GM12878 (cell line): Measurements from ENCODE around the gene SNX32. TPM values are rescaled to one million over a fixed set of nuclear protein-coding genes. Genes with fewer than 3 reads are reported as not detected.

Source experiments
- ATAC-seq: fragments of 200-7000 bp; cut with Tn5 transposase; 3 replicates; pipeline ENCODE4 v1.9.1; 2020; ENCODE audit warnings: mild to moderate bottlenecking, moderate library complexity
- BruUV-seq: library from RNA; stranded (reverse); fragments of 400-500 nt; replicated peaks from 2 replicates; lab custom pipeline; 2021; lab: Mats Ljungman, UMichigan
- CTCF ChIA-PET: fragments of 300-600 bp; sonication (Branson Sonifier 250); formaldehyde crosslinking; extraction: SDS; loops from one replicate; lab custom pipeline; 2021; ENCODE audit warnings: inconsistent platforms; lab: Yijun Ruan, JAX
- POLR2A ChIA-PET: fragments of 350-600 bp; formaldehyde crosslinking; extraction: SDS; loops from one replicate; lab custom pipeline; 2021; ENCODE audit warnings: inconsistent platforms; lab: Charles Lee
- RAD21 ChIA-PET: fragments of 300-600 bp; sonication (Branson Sonifier 250); formaldehyde crosslinking; loops from one replicate; lab custom pipeline; 2023; ENCODE audit warnings: antibody characterized with exemption; ENCODE audit not compliant: unreplicated experiment; lab: Charles Lee
- SMC1A ChIA-PET: fragments of 300-600 bp; sonication (Branson Sonifier 250); formaldehyde crosslinking; loops from one replicate; lab custom pipeline; 2023; ENCODE audit not compliant: unreplicated experiment, uncharacterized antibody; lab: Charles Lee
- DNase-seq: peaks from one replicate; pipeline ENCODE4 v3.0.0-alpha.2; 2011; ENCODE audit warnings: low read depth, low spot score
- FAIRE-seq: peaks from 3 replicates; lab custom pipeline; 2011; peaks lifted over from hg19 to GRCh38; lab: Jason Lieb, UNC
- H2AFZ ChIP-seq: 2 replicates; pipeline ENCODE4 v1.6.0; 2011; ENCODE audit warnings: low read depth, low read length, control low read depth; ENCODE audit not compliant: control insufficient read depth
- H3K27ac ChIP-seq: 2 replicates; pipeline ENCODE4 v1.5.1; 2011; ENCODE audit warnings: control low read depth; ENCODE audit not compliant: control insufficient read depth, insufficient read depth
- H3K27me3 ChIP-seq, 2 experiments: replicated peaks in 1 of 2; 2 replicates each; pipeline versions ENCODE4 v1.6.0 to v1.6.1; 2011; ENCODE audit warnings: low read length in 1 of 2; ENCODE audit not compliant: control insufficient read depth in 2 of 2, insufficient read depth in 2 of 2
- H3K36me3 ChIP-seq, 2 experiments: 2 replicates each; pipeline ENCODE4 v1.5.1; 2011; ENCODE audit warnings: low read length in 1 of 2; ENCODE audit not compliant: control insufficient read depth in 2 of 2, insufficient read depth in 2 of 2
- H3K4me1 ChIP-seq: 2 replicates; pipeline ENCODE4 v1.6.1; 2011; ENCODE audit warnings: mild to moderate bottlenecking, low read length, moderate library complexity, mixed read lengths; ENCODE audit not compliant: control insufficient read depth, insufficient read depth
- H3K4me2 ChIP-seq: 2 replicates; pipeline ENCODE4 v1.6.0; 2011; ENCODE audit warnings: control low read depth; ENCODE audit not compliant: control insufficient read depth, insufficient read depth
- H3K4me3 ChIP-seq: fragments of 200-600 bp; sonication (generic); 2 replicates; pipeline ENCODE4 v1.5.1; 2016
- H3K79me2 ChIP-seq: 2 replicates; pipeline ENCODE4 v1.6.0; 2011; ENCODE audit warnings: low read length; ENCODE audit not compliant: control insufficient read depth, insufficient read depth
- H3K9ac ChIP-seq: 2 replicates; pipeline ENCODE4 v1.8.0; 2011; ENCODE audit warnings: low read length, control low read depth, mixed read lengths; ENCODE audit not compliant: control insufficient read depth, insufficient read depth
- H3K9me3 ChIP-seq: replicated peaks from 3 replicates; pipeline ENCODE4 v1.5.1; 2011; ENCODE audit warnings: mild to moderate bottlenecking, low read length; ENCODE audit not compliant: control insufficient read depth, insufficient read depth
- H4K20me1 ChIP-seq: 2 replicates; pipeline ENCODE4 v1.6.0; 2011; ENCODE audit not compliant: control insufficient read depth, insufficient read depth
- CHD1 ChIP-seq: IDR thresholded peaks from 2 replicates; pipeline ENCODE4 v1.6.1; 2012; ENCODE audit warnings: low read depth, low read length, improper control_type of control experiment
- DPF2 ChIP-seq: fragments of 450-650 bp; IDR thresholded peaks from 2 replicates; pipeline ENCODE4 v1.6.1; 2017; ENCODE audit warnings: mild to moderate bottlenecking
- EED ChIP-seq: sonication (generic); IDR thresholded peaks from 2 replicates; pipeline ENCODE4 v1.6.1; 2016; ENCODE audit warnings: antibody characterized with exemption, low read depth
- GATAD2B ChIP-seq: fragments of 450-650 bp; conservative IDR thresholded peaks from 2 replicates; pipeline ENCODE4 v1.6.1; 2017; ENCODE audit warnings: low read depth, mild to moderate bottlenecking, moderate library complexity
- IKZF1 ChIP-seq: fragments of 450-650 bp; conservative IDR thresholded peaks from 2 replicates; pipeline ENCODE4 v1.6.1; 2017; ENCODE audit warnings: antibody characterized with exemption, mild to moderate bottlenecking
- MAX ChIP-seq: IDR thresholded peaks from 2 replicates; pipeline ENCODE4 v1.6.1; 2012; ENCODE audit warnings: low read depth, low read length, improper control_type of control experiment
- NFIC ChIP-seq: IDR thresholded peaks from 2 replicates; pipeline ENCODE4 v1.6.1; 2012; ENCODE audit warnings: low read depth, mild to moderate bottlenecking, inconsistent platforms, low read length, moderate library complexity
- NR2F1 ChIP-seq: fragments of 450-650 bp; conservative IDR thresholded peaks from 2 replicates; pipeline ENCODE4 v1.6.1; 2017; ENCODE audit warnings: mild to moderate bottlenecking
- PAX5 ChIP-seq: IDR thresholded peaks from 2 replicates; pipeline ENCODE4 v1.6.1; 2011; ENCODE audit warnings: low read depth, low read length, borderline replicate concordance
- RB1 ChIP-seq: fragments of 450-650 bp; formaldehyde crosslinking; IDR thresholded peaks from 2 replicates; pipeline ENCODE4 v1.6.1; 2017; ENCODE audit warnings: mild to moderate bottlenecking, borderline replicate concordance
- SIN3A ChIP-seq: IDR thresholded peaks from 2 replicates; pipeline ENCODE4 v1.6.1; 2012; ENCODE audit warnings: low read depth, low read length, improper control_type of control experiment
- SMAD1 ChIP-seq: fragments of 450-650 bp; IDR thresholded peaks from 2 replicates; pipeline ENCODE4 v1.6.1; 2018; ENCODE audit warnings: mild to moderate bottlenecking, low read depth; ENCODE audit not compliant: partially characterized antibody
- SMAD5 ChIP-seq: IDR thresholded peaks from 2 replicates; pipeline ENCODE4 v1.6.1; 2016; ENCODE audit warnings: antibody characterized with exemption, low read depth
- SP1 ChIP-seq: IDR thresholded peaks from one replicate; pipeline ENCODE4 v1.6.1; 2011; ENCODE audit warnings: low read depth, low read length
- TARDBP ChIP-seq: IDR thresholded peaks from 2 replicates; pipeline ENCODE4 v1.6.1; 2016; ENCODE audit warnings: borderline replicate concordance
- WGBS: methylation state at CpG from one replicate; pipeline ENCODE4 v1.1.6; 2016; ENCODE audit warnings: low lambda C conversion rate; ENCODE audit not compliant: insufficient replicate concordance, insufficient coverage; ENCODE audit errors: missing lambda C conversion rate; 5-methylcytosine and 5-hydroxymethylcytosine counted together
- in situ Hi-C: fragments of 300-500 bp; cut with MboI; formaldehyde crosslinking; loops from 9 replicates; pipeline ENCODE4 v1.14.3; 2018; ENCODE audit warnings: mixed read lengths
- intact Hi-C: fragments of 100-400 bp; cut with micrococcal nuclease; formaldehyde crosslinking; loops from one replicate; pipeline ENCODE4 v1.14.2; 2022; ENCODE audit not compliant: unreplicated experiment
- polyA plus RNA-seq, 11 experiments: library from polyadenylated mRNA; depleted of rRNA in 4 of 11; unstranded in 6 of 11; stranded (reverse) in 5 of 11; fragments of >200 nt; fragmentation: Nextera tagmentation in 4 of 11; fragmentation: Illumina TruSeq in 1 of 11; extraction: Ambion mirVana in 4 of 11; extraction: Trizol in 1 of 11; gene quantifications; 1 replicate in 1 of 11; 2 replicates in 10 of 11; pipeline versions ENCODE4 v1.2.1 to v1.2.3, GENCODE V29; 2011 to 2016; ENCODE audit warnings: inconsistent platforms in 2 of 11, missing spikeins in 2 of 11, low read depth in 1 of 11
- total RNA-seq, 4 experiments: library from RNA; depleted of rRNA in 3 of 4; stranded (reverse); fragments of >200 nt in 3 of 4; fragmentation: Illumina TruSeq in 1 of 4; extraction: Trizol in 1 of 4; gene quantifications; 2 replicates each; pipeline versions ENCODE4 v1.2.1 to v1.2.3, GENCODE V29; 2013 to 2021
- TF ChIP-seq, protein P1 (sequence below), 3 experiments: IDR thresholded peaks in 2 of 3; conservative IDR thresholded peaks in 1 of 3; 2 replicates each; pipeline ENCODE4 v1.5.1; 2011; ENCODE audit warnings: low read depth in 3 of 3, low read length in 3 of 3, mild to moderate bottlenecking in 3 of 3, control low read depth in 2 of 3, moderate library complexity in 2 of 3, inconsistent platforms in 1 of 3, mixed read lengths in 1 of 3; ENCODE audit not compliant: control insufficient read depth in 2 of 3, insufficient read depth in 1 of 3; ENCODE audit errors: extremely low read depth in 1 of 3
- TF ChIP-seq, protein P2 (sequence below): fragments of 450-650 bp; IDR thresholded peaks from 2 replicates; pipeline ENCODE4 v1.6.1; 2017; ENCODE audit warnings: mild to moderate bottlenecking, moderate library complexity

The SNX32 gene
- total and polyA plus RNA-seq, 10 of the 15 experiments (the other 5 are each of a cell fraction or from before 2014, with no cell fraction given) = 0.04 to 1.5 (median 0.11) TPM; not detected in 1

DNA sequence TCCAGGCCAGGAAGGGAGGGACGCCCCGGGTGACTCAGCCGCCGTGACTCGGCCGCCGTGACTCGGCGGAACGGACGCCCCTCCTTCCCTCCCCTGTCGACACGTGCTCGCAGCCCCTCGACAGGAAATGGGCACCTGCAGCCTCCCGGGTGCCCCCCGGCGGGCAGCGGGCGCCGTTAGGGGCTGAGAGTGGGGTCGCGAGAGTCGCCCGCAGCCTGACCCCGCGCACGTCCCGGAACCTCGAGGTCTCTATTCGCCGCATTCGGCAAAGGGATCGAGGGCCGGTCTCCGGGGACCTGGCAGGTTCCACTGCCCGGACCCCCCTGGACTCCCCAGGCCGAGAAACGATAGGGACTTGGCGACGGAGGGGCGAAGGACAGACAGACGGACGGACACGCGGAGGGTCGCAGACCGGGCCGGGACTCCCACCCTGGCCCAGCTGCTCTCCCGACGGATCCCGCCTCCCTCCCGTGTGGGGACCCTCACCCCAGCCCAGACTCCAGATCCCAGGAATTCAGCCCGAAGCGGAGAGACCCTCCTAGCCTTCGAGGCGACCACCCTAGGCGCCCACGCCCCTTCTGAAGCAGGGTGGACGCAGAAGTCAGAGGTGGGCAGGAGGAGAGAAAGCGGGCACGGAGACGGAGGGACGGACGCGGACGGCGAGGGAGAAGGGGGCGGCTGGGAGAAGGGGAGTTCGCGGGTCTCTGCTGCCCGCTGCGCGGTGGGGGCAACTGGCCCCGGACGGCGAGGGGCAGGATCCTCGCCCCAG is 65.8 kb downstream of the SNX32 start:
- no peaks in the 10 kb centered on the region for H3K36me3 ChIP-seq
- no peaks in the 10 kb centered on the region for H3K9me3 ChIP-seq
- ChIA-PET RAD21 (interaction anchor here (0.8 to 1.8 kb wide), 4 partner anchors 10 to 119 kb away, joined by 3 to 20 read pairs (median 6); partner anchors contain the start of genes AP5B1, CCDC85B and FIBP), CTCF (interaction anchor here (0.6 to 6.5 kb wide), 5 partner anchors 10 to 88 kb away, joined by 3 to 67 read pairs (median 7); partner anchors contain the start of genes CCDC85B, FIBP and MUS81), POLR2A (interaction anchor here (1.2 to 4.9 kb wide), 5 partner anchors 8 to 63 kb away, joined by 6 to 67 read pairs (median 15); partner anchors contain the start of genes CCDC85B, FIBP and MUS81), SMC1A (interaction anchor here (0.9 to 5.6 kb wide), 3 partner anchors 11 to 15 kb away, joined by 3 to 47 read pairs (median 4); partner anchors contain the start of genes CCDC85B and FIBP)
- H3K4me2 ChIP-seq = peak overlapping the region; percentile 86
- in situ Hi-C loops (no loop called here), intact Hi-C loops (loop anchor here (10.0 kb wide), 1 partner anchor 235 kb away; no protein-coding TSS in a partner anchor)
- peak overlapping the region; percentile 9; the same call in 1 of the 2 replicates for H3K27ac ChIP-seq
- no TSS peak for BruUV-seq
- no peaks in the 10 kb centered on the region; a peak in 1 of 4 replicates for H3K27me3 ChIP-seq
- DNase-seq (no peak), ATAC-seq (peak; percentile 51), FAIRE-seq (no peak)
- peak overlapping the region; percentile 64 for H2AFZ ChIP-seq
- no peaks in the 10 kb centered on the region for H4K20me1 ChIP-seq
- 0 out of 2 replicates have a peak, but pooled peaks cover 6% of the 10 kb centered on the region for H3K4me1 ChIP-seq
- H3K4me3 ChIP-seq = peak overlapping the region; percentile 84
- 2% methylated on average over 73 of the region's 78 CpGs for WGBS
- peak overlapping the region; percentile 3 for H3K9ac ChIP-seq
- peaks cover 9% of the 10 kb centered on the region for H3K79me2 ChIP-seq
- TF ChIP-seq CHD1 (0 out of 2 replicates have a peak, but pooled peaks have one; percentile 62), SMAD5 (no peak), SP1 (no peak), NFIC (no peak), SIN3A (0 out of 2 replicates have a peak, but pooled peaks have one; percentile 46), GATAD2B (peak; percentile 93), MAX (peak; percentile 73), EED (no peak), RB1 (no peak), SMAD1 (no peak), TARDBP (0 out of 2 replicates have a peak, but pooled peaks have one; percentile 44), DPF2 (0 out of 2 replicates have a peak, but pooled peaks have one; percentile 51), NR2F1 (peak; percentile 81), IKZF1 (peak; percentile 85), PAX5 (peak; percentile 21; the same call in 1 of the 2 replicates)
- TF ChIP-seq, protein P1, sequence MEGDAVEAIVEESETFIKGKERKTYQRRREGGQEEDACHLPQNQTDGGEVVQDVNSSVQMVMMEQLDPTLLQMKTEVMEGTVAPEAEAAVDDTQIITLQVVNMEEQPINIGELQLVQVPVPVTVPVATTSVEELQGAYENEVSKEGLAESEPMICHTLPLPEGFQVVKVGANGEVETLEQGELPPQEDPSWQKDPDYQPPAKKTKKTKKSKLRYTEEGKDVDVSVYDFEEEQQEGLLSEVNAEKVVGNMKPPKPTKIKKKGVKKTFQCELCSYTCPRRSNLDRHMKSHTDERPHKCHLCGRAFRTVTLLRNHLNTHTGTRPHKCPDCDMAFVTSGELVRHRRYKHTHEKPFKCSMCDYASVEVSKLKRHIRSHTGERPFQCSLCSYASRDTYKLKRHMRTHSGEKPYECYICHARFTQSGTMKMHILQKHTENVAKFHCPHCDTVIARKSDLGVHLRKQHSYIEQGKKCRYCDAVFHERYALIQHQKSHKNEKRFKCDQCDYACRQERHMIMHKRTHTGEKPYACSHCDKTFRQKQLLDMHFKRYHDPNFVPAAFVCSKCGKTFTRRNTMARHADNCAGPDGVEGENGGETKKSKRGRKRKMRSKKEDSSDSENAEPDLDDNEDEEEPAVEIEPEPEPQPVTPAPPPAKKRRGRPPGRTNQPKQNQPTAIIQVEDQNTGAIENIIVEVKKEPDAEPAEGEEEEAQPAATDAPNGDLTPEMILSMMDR (IDR thresholded peaks at IDR 0.05 in 2 of 3, conservative IDR thresholded peaks at IDR 0.05 in 1 of 3; ENCODE audit: control insufficient read depth in 2 of 3, extremely low read depth in 1 of 3, insufficient read depth in 1 of 3, low read depth in 3 of 3, low read length in 3 of 3) = peak in 1 of 3 experiments; percentile 8; a peak in 1 of 6 replicates
- TF ChIP-seq, protein P2, sequence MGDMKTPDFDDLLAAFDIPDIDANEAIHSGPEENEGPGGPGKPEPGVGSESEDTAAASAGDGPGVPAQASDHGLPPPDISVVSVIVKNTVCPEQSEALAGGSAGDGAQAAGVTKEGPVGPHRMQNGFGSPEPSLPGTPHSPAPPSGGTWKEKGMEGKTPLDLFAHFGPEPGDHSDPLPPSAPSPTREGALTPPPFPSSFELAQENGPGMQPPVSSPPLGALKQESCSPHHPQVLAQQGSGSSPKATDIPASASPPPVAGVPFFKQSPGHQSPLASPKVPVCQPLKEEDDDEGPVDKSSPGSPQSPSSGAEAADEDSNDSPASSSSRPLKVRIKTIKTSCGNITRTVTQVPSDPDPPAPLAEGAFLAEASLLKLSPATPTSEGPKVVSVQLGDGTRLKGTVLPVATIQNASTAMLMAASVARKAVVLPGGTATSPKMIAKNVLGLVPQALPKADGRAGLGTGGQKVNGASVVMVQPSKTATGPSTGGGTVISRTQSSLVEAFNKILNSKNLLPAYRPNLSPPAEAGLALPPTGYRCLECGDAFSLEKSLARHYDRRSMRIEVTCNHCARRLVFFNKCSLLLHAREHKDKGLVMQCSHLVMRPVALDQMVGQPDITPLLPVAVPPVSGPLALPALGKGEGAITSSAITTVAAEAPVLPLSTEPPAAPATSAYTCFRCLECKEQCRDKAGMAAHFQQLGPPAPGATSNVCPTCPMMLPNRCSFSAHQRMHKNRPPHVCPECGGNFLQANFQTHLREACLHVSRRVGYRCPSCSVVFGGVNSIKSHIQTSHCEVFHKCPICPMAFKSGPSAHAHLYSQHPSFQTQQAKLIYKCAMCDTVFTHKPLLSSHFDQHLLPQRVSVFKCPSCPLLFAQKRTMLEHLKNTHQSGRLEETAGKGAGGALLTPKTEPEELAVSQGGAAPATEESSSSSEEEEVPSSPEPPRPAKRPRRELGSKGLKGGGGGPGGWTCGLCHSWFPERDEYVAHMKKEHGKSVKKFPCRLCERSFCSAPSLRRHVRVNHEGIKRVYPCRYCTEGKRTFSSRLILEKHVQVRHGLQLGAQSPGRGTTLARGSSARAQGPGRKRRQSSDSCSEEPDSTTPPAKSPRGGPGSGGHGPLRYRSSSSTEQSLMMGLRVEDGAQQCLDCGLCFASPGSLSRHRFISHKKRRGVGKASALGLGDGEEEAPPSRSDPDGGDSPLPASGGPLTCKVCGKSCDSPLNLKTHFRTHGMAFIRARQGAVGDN = peak; percentile 77
